Measurements from ENCODE around the gene SRL.
"Not testable (repeated sequence)": the region's sequence is repeated elsewhere in the genome, so short reads cannot be mapped to it uniquely, and the experiment has no call there.

DNA sequence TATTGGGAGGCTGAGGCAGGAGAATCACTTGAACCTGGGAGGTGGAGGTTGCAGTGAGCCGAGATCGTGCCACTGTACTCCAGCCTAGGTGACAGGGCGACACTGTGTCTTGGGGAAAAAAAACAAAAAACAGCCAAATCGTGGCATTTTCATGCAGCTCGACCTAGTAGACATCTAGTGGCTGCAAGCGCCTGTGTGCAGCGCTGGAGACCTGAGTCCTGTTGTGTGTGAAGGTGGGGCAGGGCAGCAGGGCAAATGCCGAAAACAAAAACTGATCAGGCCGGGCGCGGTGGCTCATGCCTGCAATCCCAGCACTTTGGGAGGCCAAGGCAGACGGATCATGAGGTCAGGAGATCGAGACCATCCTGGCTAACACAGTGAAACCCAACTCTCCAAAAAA lies 88.5 kb downstream of the SRL start:
- not testable (repeated sequence) for TF ChIP-seq POLR2A (IDR thresholded peaks at IDR 0.05)
- TF ChIP-seq, protein P1, sequence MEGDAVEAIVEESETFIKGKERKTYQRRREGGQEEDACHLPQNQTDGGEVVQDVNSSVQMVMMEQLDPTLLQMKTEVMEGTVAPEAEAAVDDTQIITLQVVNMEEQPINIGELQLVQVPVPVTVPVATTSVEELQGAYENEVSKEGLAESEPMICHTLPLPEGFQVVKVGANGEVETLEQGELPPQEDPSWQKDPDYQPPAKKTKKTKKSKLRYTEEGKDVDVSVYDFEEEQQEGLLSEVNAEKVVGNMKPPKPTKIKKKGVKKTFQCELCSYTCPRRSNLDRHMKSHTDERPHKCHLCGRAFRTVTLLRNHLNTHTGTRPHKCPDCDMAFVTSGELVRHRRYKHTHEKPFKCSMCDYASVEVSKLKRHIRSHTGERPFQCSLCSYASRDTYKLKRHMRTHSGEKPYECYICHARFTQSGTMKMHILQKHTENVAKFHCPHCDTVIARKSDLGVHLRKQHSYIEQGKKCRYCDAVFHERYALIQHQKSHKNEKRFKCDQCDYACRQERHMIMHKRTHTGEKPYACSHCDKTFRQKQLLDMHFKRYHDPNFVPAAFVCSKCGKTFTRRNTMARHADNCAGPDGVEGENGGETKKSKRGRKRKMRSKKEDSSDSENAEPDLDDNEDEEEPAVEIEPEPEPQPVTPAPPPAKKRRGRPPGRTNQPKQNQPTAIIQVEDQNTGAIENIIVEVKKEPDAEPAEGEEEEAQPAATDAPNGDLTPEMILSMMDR (IDR thresholded peaks at IDR 0.05 in 8 of 11, conservative IDR thresholded peaks at IDR 0.05 in 3 of 11): not testable (repeated sequence)
